Cardiac muscle cell (in vitro differentiated cells and primary cell): Measurements from ENCODE around the gene CPEB4. TPM values are rescaled to one million over a fixed set of nuclear protein-coding genes. Genes with fewer than 3 reads are reported as not detected.

Experiments
- DNase-seq, 2 donors: peaks; one replicate each; pipeline versions ENCODE4 v3.0.0 to v3.0.0-alpha.2; 2010 to 2017; ENCODE audit warnings: low read depth in 1 of 2, low spot score in 1 of 2
- H3K27ac ChIP-seq: fragments of 200-600 bp; sonication (generic); 2 replicates; pipeline ENCODE4 v1.5.1; 2016
- H3K27me3 ChIP-seq: fragments of 200-600 bp; sonication (generic); 2 replicates; pipeline ENCODE4 v1.6.0; 2016; ENCODE audit warnings: control low read depth
- H3K36me3 ChIP-seq: fragments of 200-600 bp; sonication (generic); 2 replicates; pipeline ENCODE4 v1.5.1; 2016; ENCODE audit warnings: control low read depth
- H3K4me1 ChIP-seq: fragments of 200-600 bp; sonication (generic); 2 replicates; pipeline ENCODE4 v1.8.1; 2017; ENCODE audit warnings: low read depth, mild to moderate bottlenecking, mixed run types
- H3K4me3 ChIP-seq: fragments of 200-600 bp; sonication (generic); 2 replicates; pipeline ENCODE4 v1.5.1; 2016; ENCODE audit warnings: mild to moderate bottlenecking
- H3K9me3 ChIP-seq: fragments of 200-600 bp; sonication (generic); 2 replicates; pipeline ENCODE4 v1.5.1; 2017; ENCODE audit warnings: low read depth, mild to moderate bottlenecking, control low read depth
- CTCF ChIP-seq: IDR thresholded peaks from 2 replicates; pipeline ENCODE4 v1.5.1; 2012; ENCODE audit warnings: low read depth, mild to moderate bottlenecking, low read length
- polyA plus RNA-seq: library from polyadenylated mRNA; unstranded; fragments of >200 nt; fragmentation: Nextera tagmentation; extraction: Ambion mirVana; gene quantifications from 2 replicates; pipeline ENCODE4 v1.2.1, GENCODE V29; 2016
- total RNA-seq: library from RNA; depleted of rRNA; stranded (reverse); fragments of >200 nt; gene quantifications from 2 replicates; pipeline ENCODE4 v1.2.3, GENCODE V29; 2016

The CPEB4 gene
- total and polyA plus RNA-seq, 2 experiments from 2014 or later: 23.8 to 65.2 TPM

GRCh38 chr5:173863359-173863758 is 24.8 kb upstream of the CPEB4 start:
- Histone ChIP-seq H3K36me3 (no peaks in the 10 kb centered on the region), H3K27me3 (no peaks in the 10 kb centered on the region), H3K27ac (no peak overlapping the region), H3K4me3 (no peak overlapping the region), H3K4me1 (peaks cover 35% of the 10 kb centered on the region), H3K9me3 (no peaks in the 10 kb centered on the region)
- TF ChIP-seq CTCF: no peak
- no peak for DNase-seq

- no peaks in the 10 kb centered on the region for H3K36me3 ChIP-seq
- peaks cover 24% of the 10 kb centered on the region for H3K4me1 ChIP-seq
- TF ChIP-seq CTCF: no peak
- no peak for DNase-seq
- H3K9me3 ChIP-seq: no peaks in the 10 kb centered on the region
- no peak overlapping the region for H3K27ac ChIP-seq
- H3K4me3 ChIP-seq: no peak overlapping the region
- H3K27me3 ChIP-seq: no peaks in the 10 kb centered on the region
Measured at GRCh38 chr5:173864126-173865050, 23.8 kb upstream of the CPEB4 start.

- Histone ChIP-seq H3K27ac (no peak overlapping the region), H3K4me1 (peaks cover 5% of the 10 kb centered on the region), H3K36me3 (no peaks in the 10 kb centered on the region), H3K9me3 (no peaks in the 10 kb centered on the region), H3K4me3 (no peak overlapping the region), H3K27me3 (no peaks in the 10 kb centered on the region)
- no peak for TF ChIP-seq CTCF
- no peak for DNase-seq
Measured at GRCh38 chr5:173866243-173866857, 21.8 kb upstream of the CPEB4 start.

GRCh38 chr5:173866858-173867679 is 21.1 kb upstream of the CPEB4 start:
- DNase-seq: no peak
- Histone ChIP-seq H3K4me3 (no peak overlapping the region), H3K27me3 (no peaks in the 10 kb centered on the region), H3K4me1 (peaks cover 5% of the 10 kb centered on the region), H3K36me3 (no peaks in the 10 kb centered on the region), H3K27ac (no peak overlapping the region), H3K9me3 (no peaks in the 10 kb centered on the region)
- TF ChIP-seq CTCF: no peak

- no peak overlapping the region for H3K4me3 ChIP-seq
- no peaks in the 10 kb centered on the region for H3K36me3 ChIP-seq
- H3K27me3 ChIP-seq: no peaks in the 10 kb centered on the region
- no peaks in the 10 kb centered on the region for H3K4me1 ChIP-seq
- peak in 1 of 2 donors; percentile 71 for DNase-seq
- H3K27ac ChIP-seq: no peak overlapping the region
- H3K9me3 ChIP-seq: no peaks in the 10 kb centered on the region
- TF ChIP-seq CTCF: no peak
Measured at GRCh38 chr5:173868096-173868880, 19.9 kb upstream of the CPEB4 start.
